Smooth muscle cell (in vitro differentiated cells): ENCODE measurements around the gene ALDH1B1. TPM values are rescaled to one million over a fixed set of nuclear protein-coding genes. Genes with fewer than 3 reads are reported as not detected.

Source experiments
- DNase-seq: peaks from one replicate; lab custom pipeline; 2025; ENCODE audit not compliant: unreplicated experiment; lab: John Stamatoyannopoulos, UW
- H2AFZ ChIP-seq: fragments of 200-600 bp; sonication (generic); 2 replicates; pipeline ENCODE4 v1.6.0; 2016; ENCODE audit warnings: antibody characterized with exemption, low read depth, mild to moderate bottlenecking
- H3F3A ChIP-seq: fragments of 200-600 bp; sonication (generic); 2 replicates; pipeline ENCODE4 v1.6.0; 2017; ENCODE audit warnings: antibody characterized with exemption, low read depth
- H3K27ac ChIP-seq: fragments of 200-600 bp; sonication (generic); 2 replicates; pipeline ENCODE4 v1.5.1; 2016; ENCODE audit warnings: low read depth, mild to moderate bottlenecking
- H3K27me3 ChIP-seq: fragments of 200-600 bp; sonication (generic); 2 replicates; pipeline ENCODE4 v1.6.1; 2016; ENCODE audit warnings: low read depth, mild to moderate bottlenecking
- H3K36me3 ChIP-seq: fragments of 200-600 bp; sonication (generic); 2 replicates; pipeline ENCODE4 v1.5.1; 2016; ENCODE audit warnings: low read depth
- H3K4me1 ChIP-seq: fragments of 200-600 bp; sonication (generic); 2 replicates; pipeline ENCODE4 v1.5.1; 2016; ENCODE audit warnings: low read depth
- H3K4me2 ChIP-seq: fragments of 200-600 bp; sonication (generic); 2 replicates; pipeline ENCODE4 v1.6.0; 2016; ENCODE audit warnings: mild to moderate bottlenecking
- H3K4me3 ChIP-seq: fragments of 200-600 bp; sonication (generic); 2 replicates; pipeline ENCODE4 v1.5.1; 2016; ENCODE audit warnings: mild to moderate bottlenecking
- H3K79me2 ChIP-seq: fragments of 200-600 bp; sonication (generic); 2 replicates; pipeline ENCODE4 v1.6.0; 2016; ENCODE audit warnings: low read depth, mild to moderate bottlenecking
- H3K9ac ChIP-seq: fragments of 200-600 bp; sonication (generic); 2 replicates; pipeline ENCODE4 v1.6.0; 2016; ENCODE audit warnings: low read depth
- H3K9me3 ChIP-seq: fragments of 200-600 bp; sonication (generic); replicated peaks from 2 replicates; pipeline ENCODE4 v1.5.1; 2016; ENCODE audit warnings: low read depth
- H4K20me1 ChIP-seq: fragments of 200-600 bp; sonication (generic); 2 replicates; pipeline ENCODE4 v1.6.0; 2016; ENCODE audit warnings: low read depth
- CTCF ChIP-seq: fragments of 200-600 bp; sonication (generic); IDR thresholded peaks from 2 replicates; pipeline ENCODE4 v1.5.1; 2017; ENCODE audit warnings: borderline replicate concordance, mild to moderate bottlenecking, antibody characterized with exemption; ENCODE audit not compliant: insufficient read depth, poor library complexity, severe bottlenecking
- WGBS: methylation state at CpG from one replicate; pipeline ENCODE4 v1.1.7; 2016; ENCODE audit warnings: low lambda C conversion rate; 5-methylcytosine and 5-hydroxymethylcytosine counted together
- polyA plus RNA-seq: library from polyadenylated mRNA; unstranded; fragments of >200 nt; fragmentation: Nextera tagmentation; extraction: Ambion mirVana; gene quantifications from 2 replicates; pipeline ENCODE4 v1.2.1, GENCODE V29; 2016
- total RNA-seq: library from RNA; depleted of rRNA; stranded (reverse); fragments of >200 nt; gene quantifications from 2 replicates; pipeline ENCODE4 v1.2.3, GENCODE V29; 2014

ALDH1B1 gene
- total and polyA plus RNA-seq, 2 experiments from 2014 or later: 25.3 to 31.9 TPM

GRCh38 chr9:38347271-38347671 lies 45.2 kb upstream of the ALDH1B1 start:
- Histone ChIP-seq H3K27me3 (peaks cover 7% of the 10 kb centered on the region), H3K9ac (no peak overlapping the region), H3K4me2 (no peak overlapping the region), H3K4me1 (peaks cover 10% of the 10 kb centered on the region), H3K9me3 (no peaks in the 10 kb centered on the region), H3F3A (no peaks in the 10 kb centered on the region), H3K4me3 (no peak overlapping the region), H3K36me3 (no peaks in the 10 kb centered on the region), H2AFZ (no peak overlapping the region), H4K20me1 (no peaks in the 10 kb centered on the region), H3K27ac (no peak overlapping the region), H3K79me2 (no peaks in the 10 kb centered on the region)
- no peak for TF ChIP-seq CTCF
- no peak for DNase-seq
- WGBS: 80% methylated on average over 2 of the region's 2 CpGs

- Histone ChIP-seq H3K27me3 (peaks cover 7% of the 10 kb centered on the region), H3K9ac (no peak overlapping the region), H3F3A (no peaks in the 10 kb centered on the region), H3K27ac (no peak overlapping the region), H3K4me2 (no peak overlapping the region), H2AFZ (no peak overlapping the region), H3K9me3 (no peaks in the 10 kb centered on the region), H3K36me3 (no peaks in the 10 kb centered on the region), H3K4me3 (no peak overlapping the region), H4K20me1 (no peaks in the 10 kb centered on the region), H3K79me2 (no peaks in the 10 kb centered on the region), H3K4me1 (peaks cover 10% of the 10 kb centered on the region)
- no peak for TF ChIP-seq CTCF
- 90% methylated on average over 3 of the region's 3 CpGs for WGBS
- DNase-seq: no peak
Observed at GRCh38 chr9:38347946-38348345, 44.6 kb upstream of the ALDH1B1 start.

- H3K9ac ChIP-seq: no peak overlapping the region
- no peaks in the 10 kb centered on the region for H4K20me1 ChIP-seq
- no peaks in the 10 kb centered on the region for H3F3A ChIP-seq
- no peaks in the 10 kb centered on the region for H3K9me3 ChIP-seq
- no peak for TF ChIP-seq CTCF
- DNase-seq: no peak
- H3K4me1 ChIP-seq: peaks cover 10% of the 10 kb centered on the region
- H3K27me3 ChIP-seq: peaks cover 4% of the 10 kb centered on the region
- no peak overlapping the region for H3K27ac ChIP-seq
- no peaks in the 10 kb centered on the region for H3K36me3 ChIP-seq
- H3K79me2 ChIP-seq: no peaks in the 10 kb centered on the region
- 84% methylated on average over 2 of the region's 2 CpGs for WGBS
- H3K4me3 ChIP-seq: no peak overlapping the region
- no peak overlapping the region for H2AFZ ChIP-seq
- H3K4me2 ChIP-seq: no peak overlapping the region
Observed at GRCh38 chr9:38350529-38350928, 42.0 kb upstream of the ALDH1B1 start.

GRCh38 chr9:38352530-38353328 lies 39.8 kb upstream of the ALDH1B1 start:
- WGBS: 91% methylated on average over 12 of the region's 12 CpGs
- H3K4me2 ChIP-seq: no peak overlapping the region
- no peak overlapping the region for H3K9ac ChIP-seq

More at GRCh38 chr9:38352530-38353328, 39.8 kb upstream of the ALDH1B1 start:
- no peak overlapping the region for H2AFZ ChIP-seq
- no peaks in the 10 kb centered on the region for H3K36me3 ChIP-seq
- no peaks in the 10 kb centered on the region for H3K4me1 ChIP-seq
- H3K9me3 ChIP-seq: no peaks in the 10 kb centered on the region
- TF ChIP-seq CTCF: no peak
- no peaks in the 10 kb centered on the region for H4K20me1 ChIP-seq
- no peak overlapping the region for H3K4me3 ChIP-seq
- DNase-seq: no peak
- H3F3A ChIP-seq: no peaks in the 10 kb centered on the region
- H3K27ac ChIP-seq: no peak overlapping the region
- H3K79me2 ChIP-seq: no peaks in the 10 kb centered on the region
- H3K27me3 ChIP-seq: no peaks in the 10 kb centered on the region
